DMS79 treated with DMSO at 0.1 percent for 48 hours (cell line): Measurements from ENCODE around the gene ZNF41.
A peak's percentile ranks its signal among the peaks of the same experiment; 100 is the strongest.

Experiments used
- DNase-seq: peaks from one replicate; lab custom pipeline; 2025; lab: John Stamatoyannopoulos, UW

The ZNF41 gene

DNA sequence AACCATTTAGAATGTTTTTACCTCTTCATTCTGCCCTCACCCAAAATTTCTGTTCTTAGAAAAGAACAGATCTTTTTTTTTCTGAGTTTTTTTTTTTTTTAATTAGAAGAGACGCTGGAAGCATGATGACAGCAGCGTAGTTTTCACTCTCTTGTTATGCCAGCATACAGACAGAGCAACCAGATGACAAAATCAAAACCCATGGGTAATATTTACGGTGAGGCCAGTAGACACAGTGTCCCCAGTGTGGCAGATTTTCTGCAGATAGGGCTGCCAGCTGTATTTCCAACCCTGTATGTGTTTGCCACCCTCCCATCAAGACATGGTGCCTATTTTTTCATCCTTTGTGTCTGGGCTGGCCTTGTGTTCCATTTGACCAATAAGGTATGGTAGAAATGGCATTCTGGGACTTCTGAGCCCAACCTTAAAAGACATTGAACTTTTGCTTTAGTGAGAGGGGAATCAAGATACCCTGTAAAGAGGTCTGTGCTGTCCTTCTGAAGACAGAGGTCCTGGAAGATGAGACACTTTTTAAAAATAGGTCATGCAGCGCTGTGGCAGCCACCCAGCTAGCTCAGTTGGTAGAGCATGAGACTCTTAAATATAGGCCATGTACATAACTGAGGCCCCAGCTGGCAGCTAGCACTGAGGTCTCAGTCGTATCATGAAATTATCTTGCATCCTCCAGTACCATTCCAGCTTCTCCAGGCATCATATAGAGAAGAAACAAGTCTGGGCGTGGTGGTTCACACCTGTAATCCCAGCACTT, 6.7 kb upstream of the ZNF41 start:
- no peak for DNase-seq

DNA sequence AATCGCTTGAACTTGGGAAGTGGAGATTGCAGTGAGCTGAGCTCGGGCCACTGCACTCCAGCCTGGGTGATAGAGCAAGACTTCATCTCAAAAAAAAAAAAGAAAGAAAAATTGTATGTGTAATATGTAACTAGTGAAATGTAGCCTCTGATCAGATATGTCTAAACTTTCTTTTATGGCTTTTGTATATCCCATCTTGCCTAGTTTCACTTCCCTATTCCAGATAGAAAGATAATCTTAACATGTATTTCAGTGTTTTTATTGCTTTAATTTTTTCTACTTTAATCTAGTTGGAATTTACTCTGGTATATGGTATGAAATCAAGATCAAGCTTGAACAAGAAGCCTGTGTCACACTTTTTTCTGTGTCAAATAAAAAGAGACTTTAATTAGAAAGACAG, 1.9 kb upstream of the ZNF41 start:
- DNase-seq = no peak

DNA sequence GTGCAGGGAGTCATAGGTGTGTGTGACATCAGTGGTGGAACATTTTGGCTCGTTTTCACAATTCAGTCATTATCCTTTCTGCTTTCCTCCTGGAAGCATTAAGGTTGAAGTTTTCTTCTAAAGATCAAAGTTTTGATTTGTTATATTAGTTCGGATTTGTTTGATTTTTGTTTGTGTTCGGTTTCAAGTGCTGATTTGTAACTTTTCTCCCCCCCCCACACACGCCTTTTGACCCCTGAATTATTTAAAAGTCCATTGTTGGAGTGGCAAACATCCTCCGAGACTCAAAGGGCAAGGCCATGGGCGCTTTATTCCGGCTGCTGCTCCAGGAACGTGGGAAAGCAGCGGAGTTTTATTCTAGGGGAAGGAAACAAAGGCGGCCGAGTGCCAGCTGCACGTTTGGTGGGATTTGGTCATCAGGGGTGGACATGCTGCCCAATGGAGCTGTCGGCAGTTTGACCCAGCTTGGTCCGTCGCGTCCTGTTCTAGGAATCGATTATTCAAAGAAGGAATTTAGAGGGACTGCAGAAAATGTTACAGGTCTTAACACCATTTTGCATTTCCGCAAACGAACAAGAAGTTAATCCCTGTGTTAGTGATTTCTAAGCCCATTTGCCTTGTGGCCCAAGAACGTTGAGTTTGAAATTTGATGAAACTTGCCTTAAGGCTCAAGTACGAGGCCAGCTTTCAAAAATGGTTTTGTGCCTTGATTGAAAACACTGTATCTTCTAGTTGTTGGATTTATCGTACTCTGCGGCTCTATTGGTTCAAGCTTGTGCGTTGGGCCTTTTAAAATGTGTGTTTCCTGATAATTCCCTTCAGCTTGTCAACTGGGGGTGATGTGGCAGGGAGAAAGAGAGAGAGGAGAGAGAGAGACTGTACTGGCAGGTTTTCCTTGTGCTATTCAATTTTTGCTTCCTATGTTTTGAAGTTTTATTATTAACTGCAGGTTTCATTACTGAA, 565 bp upstream of the ZNF41 start:
- peak; percentile 33 for DNase-seq

DNA sequence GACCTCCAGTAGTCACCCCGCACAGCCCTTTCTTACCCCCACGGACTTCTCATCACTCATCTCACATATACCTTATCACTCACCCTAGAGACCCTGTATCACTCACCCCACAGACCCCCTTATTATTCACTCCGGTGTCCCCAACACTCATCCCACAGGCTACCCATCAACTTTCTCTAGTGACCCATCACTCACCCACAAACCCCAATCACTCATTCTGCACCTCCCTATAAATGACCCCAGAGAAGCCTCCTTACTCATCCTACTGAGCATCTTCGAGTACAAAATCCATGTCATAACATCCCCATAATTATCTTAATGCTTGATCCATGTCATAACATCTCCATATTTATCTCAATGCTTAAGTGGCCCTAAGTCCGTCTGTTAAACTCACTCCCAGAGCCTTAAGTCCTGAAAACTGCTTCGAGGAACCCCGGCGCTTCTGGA, 934 bp downstream of the ZNF41 start:
- no peak for DNase-seq

- DNase-seq = no peak
These were observed 1.9 kb downstream of the ZNF41 start for GRCh38 chrX:47481160-47481559.

DNA sequence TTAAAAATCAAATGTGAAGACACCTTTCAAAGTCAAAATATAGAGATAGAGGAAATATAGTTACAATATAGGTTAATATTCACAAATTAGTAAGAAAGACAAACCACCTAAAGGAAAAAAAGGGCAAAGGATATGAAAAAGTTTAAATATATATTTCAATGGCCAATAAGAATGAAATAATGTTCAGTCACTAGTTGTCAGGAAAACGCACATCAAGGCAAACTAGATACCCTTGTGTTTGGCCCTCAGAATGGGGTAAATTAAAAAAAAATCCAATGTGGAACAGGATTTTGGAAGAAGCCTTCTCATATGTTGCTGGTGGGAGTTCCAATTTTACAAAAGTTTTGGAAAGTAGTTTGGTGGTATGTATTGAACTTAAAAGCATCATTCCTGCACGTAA, 2.4 kb downstream of the ZNF41 start:
- DNase-seq = no peak

GRCh38 chrX:47475476-47475875, 7.5 kb downstream of the ZNF41 start:
- no peak for DNase-seq

DNA sequence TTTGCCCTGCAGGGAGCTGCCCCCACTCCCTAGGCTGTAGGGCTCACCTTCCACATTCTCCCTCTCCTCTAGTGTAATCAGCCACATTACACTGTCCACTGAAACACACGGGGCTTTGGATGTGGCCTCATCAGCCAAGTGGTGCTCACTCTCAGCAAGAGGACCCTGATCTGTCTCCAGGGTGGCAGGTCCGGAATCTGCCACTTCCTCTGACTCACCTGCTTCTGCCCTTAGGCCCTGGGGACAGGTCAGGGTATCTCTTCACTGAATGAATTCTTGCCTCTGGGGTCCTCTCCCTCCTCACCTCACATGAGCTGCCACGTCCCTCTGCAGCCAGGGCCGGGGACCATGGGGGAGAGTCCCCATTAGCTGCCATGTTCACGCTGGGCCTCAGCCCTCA, 15.9 kb downstream of the ZNF41 start:
- no peak for DNase-seq

- no peak for DNase-seq
These were observed 22.5 kb downstream of the ZNF41 start for GRCh38 chrX:47460561-47460960.

DNA sequence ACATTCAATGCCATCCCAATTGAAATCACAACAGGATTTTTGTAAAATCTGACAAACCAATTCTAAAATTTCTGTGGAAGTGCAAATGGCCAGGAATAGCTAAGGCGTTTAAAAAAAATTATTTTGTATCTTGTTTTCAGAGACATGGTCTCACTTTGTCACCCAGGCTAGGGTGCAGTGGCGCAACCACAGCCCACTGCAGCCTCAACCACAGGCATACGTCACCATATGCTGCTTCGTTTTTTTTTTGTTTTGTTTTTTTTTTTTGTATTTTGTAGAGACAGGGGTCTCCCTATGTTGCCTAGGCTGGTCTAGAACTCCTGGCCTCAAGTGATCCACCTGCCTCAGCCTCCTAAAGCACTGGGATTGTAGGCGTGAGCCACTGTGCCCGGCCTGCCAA, 24.5 kb downstream of the ZNF41 start:
- no peak for DNase-seq

GRCh38 chrX:47456080-47456479, 26.9 kb downstream of the ZNF41 start:
- no peak for DNase-seq

- no peak for DNase-seq
These were observed 30.9 kb downstream of the ZNF41 start for GRCh38 chrX:47452112-47452511.

DNA sequence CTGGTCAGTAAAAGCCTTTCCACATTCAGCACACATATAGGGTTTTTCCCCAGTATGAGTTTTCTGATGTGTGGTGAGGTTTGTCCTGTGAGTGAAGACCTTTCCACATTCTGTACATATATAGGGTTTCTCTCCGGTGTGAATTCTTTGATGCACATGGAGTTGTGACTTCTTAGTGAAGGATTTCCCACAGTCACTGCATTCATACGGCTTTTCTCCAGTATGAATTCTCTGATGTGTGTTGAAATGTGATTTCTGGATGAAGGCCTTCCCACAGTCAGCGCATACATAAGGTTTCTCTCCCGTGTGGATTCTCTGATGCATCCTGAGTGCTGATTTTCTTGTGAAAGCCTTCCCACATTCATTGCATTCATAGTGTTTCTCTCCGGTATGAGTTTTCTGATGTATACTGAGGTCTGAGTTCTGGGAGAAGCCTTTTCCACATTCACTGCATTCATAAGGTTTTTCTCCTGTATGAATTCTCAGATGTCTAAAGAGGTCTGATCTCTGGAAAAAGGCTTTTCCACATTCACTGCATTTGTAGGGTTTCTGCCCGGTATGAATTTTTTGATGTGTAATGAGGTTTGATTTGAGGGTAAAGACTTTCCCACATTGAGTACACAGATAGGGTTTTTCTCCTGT, 34.7 kb downstream of the ZNF41 start:
- no peak for DNase-seq

DNA sequence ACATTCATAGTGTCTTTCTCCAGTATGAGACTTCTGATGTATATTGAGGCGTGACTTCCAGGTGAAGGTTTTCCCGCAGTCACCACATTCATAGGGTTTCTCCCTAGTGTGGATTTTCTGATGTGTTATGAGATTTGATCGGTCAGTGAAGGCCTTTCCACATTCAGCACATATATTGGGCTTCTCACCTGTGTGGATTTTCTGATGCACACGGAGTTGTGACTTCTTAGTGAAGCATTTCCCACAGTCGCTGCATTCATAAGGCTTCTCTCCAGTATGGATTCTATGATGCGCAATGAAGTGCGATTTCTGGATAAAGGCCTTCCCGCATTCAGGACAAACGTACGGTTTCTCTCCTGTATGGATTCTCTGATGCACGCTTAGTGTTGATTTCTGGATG, 35.4 kb downstream of the ZNF41 start:
- no peak for DNase-seq

DNA sequence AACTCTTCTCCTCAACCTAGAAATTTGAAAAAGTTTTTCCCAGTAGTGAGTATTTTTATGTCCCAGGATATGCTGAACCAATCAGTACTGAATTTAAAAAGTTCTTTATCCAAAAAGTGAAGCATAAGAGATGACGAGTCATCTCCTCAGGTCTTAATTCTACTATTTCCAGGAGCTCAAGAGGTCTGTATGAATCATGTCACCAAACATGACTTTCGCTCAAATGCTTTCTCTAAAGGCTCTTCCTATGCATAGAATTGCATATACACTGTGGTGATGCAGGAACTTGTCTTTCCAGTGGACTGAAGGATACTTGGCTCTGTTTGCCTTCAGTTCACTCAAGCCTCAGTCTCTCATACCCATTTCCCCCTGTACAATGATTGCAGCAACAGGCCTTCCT, 36.1 kb downstream of the ZNF41 start:
- DNase-seq = no peak

DNA sequence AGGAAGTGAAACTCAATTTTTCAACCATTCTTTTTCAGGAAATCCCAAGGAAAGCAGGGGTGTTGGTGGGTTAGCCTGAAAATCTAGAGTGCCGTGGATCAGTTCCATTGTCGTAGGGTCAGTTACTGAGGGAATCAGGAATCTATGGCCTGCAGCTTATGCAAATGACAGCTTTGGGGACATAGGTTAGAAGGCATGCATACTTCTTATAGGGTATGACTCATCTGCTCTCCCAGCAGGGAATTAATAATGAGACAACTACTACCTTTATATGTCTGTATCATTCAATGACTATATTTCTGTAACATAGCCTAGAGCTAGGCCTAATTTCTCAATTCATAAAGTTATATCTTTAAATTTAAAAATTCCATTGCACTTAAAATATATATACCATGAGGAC, 36.6 kb downstream of the ZNF41 start:
- DNase-seq = no peak

- no peak for DNase-seq
These were observed 52.1 kb downstream of the ZNF41 start for GRCh38 chrX:47430925-47431324.

DNA sequence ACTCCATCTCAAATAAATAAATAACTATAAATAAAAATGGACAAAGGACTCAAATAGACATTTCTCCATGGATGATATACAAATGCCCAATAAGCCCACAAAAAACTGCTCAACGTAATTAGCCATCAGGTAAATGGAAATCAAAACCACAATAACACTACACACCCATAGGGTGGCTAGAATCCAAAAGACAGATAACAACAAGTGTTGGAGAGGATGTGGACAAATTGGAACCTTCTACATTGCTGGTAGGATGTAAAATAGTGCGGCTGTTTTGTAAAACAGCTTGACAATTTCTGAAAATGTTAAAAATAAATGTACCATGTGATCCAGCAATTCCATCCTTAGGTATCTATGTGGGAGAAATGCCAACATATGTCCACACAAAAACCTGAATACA, 60.6 kb downstream of the ZNF41 start:
- DNase-seq = no peak

DNA sequence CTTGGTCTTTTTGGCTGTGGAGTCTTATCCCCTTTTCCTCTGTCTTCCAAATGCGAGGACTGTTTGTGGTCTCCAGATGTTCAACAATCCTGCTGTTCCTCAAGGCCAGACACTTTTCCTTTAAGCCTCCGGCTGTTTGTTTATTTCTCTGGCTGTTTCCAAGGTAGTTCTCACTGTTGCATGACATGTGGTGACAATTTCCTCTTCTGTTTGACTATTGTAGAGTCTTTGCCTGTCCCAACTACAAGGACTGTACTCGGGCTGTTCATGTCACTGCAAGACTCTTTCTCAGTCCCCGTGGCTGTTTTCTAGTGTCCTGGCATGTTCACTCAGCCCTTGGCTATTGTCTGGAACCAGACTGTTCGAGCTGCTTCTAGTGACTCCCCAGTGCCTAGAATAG, 62.1 kb downstream of the ZNF41 start:
- DNase-seq = no peak

DNA sequence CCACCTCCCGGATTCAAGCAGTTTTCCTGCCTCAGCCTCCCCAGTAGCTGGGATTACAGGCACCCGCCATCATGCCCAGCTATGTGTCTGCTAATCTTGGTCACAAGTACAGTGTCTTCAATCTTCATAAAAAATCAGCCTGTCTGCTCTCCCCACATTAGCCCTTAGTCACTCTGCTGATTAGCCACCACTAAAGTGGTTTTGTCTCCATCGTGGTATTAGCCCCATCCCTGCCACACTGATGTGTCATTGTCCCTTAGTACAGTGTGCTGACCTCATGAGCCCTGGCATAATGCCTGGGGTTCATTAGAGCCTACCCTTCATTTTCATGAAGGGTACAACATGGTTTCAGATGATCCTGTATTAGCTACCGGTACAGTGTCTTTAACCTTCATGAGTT, 62.8 kb downstream of the ZNF41 start:
- no peak for DNase-seq

- no peak for DNase-seq
These were observed 69.8 kb downstream of the ZNF41 start for GRCh38 chrX:47413179-47413594.
